Measurements from ENCODE around the gene ZBTB16.

The ZBTB16 gene

DNA sequence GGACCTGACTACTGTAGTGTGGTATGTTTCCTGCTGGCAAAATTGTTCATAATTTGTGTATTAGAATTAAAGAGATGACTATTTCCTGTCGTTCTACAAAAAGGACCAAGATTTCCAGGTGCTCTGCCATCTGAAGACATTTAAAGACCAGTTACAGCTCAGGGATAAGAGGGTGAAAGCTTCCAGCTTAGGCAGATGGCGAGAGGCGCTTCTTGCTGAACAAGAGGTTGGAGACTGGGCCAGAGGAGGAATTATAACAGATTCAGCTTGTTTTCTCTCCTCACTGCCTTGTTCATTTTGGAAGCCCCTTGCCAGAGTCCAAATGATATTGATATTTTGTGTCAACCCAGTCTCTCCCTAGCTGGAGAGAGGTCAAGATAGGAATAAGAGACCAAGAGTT lies 213.6 kb downstream of the ZBTB16 start:
- no peak for DNase-seq

- no peak for DNase-seq
These were observed 214.6 kb downstream of the ZBTB16 start for GRCh38 chr11:114273890-114274635.

- no peak for DNase-seq
These were observed 215.1 kb downstream of the ZBTB16 start for GRCh38 chr11:114274637-114275036.

GRCh38 chr11:114275280-114275679 lies 215.8 kb downstream of the ZBTB16 start:
- no peak for DNase-seq

DNA sequence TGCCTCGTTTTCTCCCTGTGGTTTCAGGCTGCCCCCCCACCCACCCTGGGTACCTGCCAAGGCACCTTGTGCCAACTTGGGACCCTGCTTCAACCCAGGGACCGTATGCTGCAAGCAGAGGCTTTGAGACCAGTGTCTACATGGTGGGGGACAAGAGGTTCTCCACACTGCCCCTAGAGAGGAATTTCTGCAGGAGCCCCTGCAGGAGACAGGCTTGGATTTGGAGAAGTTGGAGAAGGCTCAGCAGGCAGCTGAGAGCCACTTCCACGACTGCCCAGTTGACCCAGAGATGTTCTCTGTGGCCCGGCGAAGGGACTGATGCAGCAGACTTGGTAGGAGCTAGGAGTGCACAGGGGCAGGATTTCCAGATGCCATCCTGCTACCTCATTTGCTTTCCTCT lies 216.6 kb downstream of the ZBTB16 start:
- DNase-seq: no peak

GRCh38 chr11:114277637-114278341 lies 218.3 kb downstream of the ZBTB16 start:
- no peak for DNase-seq

DNA sequence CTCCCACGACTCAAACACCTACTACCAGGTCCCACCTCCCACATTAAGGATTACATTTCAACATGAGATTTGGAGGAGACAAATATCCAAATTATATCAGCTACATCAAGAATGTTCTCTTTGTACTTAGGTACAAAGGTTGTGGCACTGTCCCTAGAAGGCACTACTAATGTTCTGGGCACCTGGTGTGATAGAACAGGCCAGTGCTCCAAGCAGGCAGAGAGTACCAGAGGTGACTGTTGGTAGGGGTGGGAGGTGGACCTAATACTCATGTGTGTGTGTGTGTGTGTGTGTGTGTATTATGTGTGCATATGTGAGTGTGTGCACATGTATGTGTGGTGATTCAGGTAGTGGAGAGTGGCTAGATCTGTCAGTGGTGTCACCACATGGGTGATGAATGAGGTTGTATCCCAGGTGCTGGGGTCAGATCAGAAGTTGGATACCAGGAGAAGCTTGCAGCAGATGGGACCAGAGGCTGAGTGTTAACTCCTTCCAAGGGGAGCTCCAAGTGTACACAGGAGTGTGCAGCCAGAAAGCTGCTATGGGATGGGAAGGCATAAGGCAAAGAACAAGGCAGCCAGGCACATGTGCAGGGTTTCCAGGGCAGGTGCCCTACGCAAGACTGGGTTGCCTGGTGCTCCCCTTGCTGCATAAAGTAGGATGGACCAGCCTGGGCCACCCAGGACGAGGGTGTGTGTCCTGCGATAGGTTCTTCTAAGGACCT lies 219.0 kb downstream of the ZBTB16 start:
- DNase-seq: no peak

GRCh38 chr11:114279792-114280546 lies 220.5 kb downstream of the ZBTB16 start:
- no peak for DNase-seq

- DNase-seq: no peak
These were observed 221.2 kb downstream of the ZBTB16 start for GRCh38 chr11:114280696-114281095.

DNA sequence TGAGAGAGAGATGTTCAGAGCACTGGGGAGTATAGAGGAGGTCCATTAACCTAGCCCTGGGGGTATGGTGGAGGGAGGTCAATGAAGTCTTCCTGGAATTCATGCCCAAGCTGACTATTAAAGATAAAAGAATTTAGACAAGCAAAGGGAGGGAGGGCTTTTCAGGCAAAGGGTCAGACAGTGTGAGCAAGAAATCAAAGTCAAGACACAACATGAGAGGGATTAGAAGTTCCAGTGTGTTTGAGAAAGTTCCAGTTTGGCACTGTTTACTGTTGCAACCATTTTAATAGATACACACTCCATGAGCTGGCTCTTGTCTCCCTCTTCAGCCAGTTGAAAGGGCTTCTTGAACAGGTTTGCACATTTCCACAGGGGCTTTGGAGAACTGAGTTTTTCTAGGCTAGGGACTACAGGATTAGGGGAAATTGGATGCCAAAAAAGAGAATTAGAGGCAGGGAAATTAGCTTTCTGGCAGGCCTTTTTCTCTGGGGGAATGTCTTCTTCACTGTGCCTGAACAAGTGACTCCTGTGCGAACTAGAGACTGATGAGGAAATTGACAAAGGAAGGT lies 222.0 kb downstream of the ZBTB16 start:
- DNase-seq: no peak

GRCh38 chr11:114282488-114282887 lies 223.0 kb downstream of the ZBTB16 start:
- DNase-seq: no peak

DNA sequence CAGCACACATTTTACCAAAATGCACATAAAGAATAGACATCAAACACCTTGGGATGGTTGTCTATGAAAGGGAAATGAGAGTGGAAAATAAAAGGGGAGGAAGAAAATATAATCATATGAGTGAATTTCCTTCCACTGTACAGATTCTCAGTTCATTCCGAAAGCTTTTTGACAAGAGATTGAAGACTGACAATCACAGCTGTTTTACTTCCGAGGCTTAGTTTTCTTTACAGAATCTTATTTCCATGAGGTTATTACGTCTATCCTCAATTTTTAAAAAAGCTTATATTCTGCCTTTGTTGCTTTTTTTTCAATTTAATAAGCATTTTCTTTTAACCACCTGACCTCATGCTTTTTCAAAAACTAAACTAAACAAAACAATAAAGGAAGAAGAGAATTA lies 223.9 kb downstream of the ZBTB16 start:
- no peak for DNase-seq

- DNase-seq: no peak
These were observed 224.5 kb downstream of the ZBTB16 start for GRCh38 chr11:114284021-114284420.

- no peak for DNase-seq
These were observed 225.4 kb downstream of the ZBTB16 start for GRCh38 chr11:114284914-114285313.

DNA sequence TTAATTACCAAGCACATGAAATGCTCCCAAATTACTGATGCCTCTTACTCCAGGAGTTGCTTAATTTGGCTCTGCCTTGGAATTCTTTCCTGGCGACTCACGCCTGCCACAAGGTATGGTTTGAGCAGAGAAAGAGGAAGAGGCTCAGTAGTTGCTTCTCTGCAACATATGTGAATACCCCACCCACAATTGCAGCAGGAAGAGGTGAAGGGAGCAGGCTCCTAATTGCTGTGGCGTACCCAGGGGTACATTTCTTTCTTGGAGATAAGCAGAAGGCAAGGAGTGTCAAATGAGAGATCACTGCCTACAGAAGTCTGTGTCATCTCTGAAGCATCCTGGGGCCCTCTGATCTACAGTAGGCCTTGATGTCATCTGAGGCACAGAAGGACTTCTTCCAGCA lies 226.1 kb downstream of the ZBTB16 start:
- DNase-seq: no peak

- no peak for DNase-seq
These were observed 226.7 kb downstream of the ZBTB16 start for GRCh38 chr11:114286229-114286628.

DNA sequence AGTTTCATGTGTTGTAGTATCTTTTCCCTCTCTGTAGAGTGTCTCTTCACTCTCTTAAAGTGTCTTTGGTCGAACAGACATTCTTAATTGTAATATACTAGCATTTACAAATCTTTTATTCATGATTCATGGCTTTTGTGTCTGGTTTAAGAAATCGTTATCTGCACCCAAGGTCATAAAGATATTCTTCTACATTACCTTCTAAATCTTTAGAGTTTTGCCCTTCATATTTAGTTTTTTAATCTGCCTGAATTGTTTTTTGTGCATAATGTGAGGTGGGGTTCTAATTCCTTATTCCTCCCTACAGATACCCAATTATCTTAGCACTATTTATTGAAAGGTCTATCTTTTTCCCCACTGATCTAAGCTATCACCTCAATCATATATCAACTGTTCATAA lies 227.6 kb downstream of the ZBTB16 start:
- DNase-seq: no peak

DNA sequence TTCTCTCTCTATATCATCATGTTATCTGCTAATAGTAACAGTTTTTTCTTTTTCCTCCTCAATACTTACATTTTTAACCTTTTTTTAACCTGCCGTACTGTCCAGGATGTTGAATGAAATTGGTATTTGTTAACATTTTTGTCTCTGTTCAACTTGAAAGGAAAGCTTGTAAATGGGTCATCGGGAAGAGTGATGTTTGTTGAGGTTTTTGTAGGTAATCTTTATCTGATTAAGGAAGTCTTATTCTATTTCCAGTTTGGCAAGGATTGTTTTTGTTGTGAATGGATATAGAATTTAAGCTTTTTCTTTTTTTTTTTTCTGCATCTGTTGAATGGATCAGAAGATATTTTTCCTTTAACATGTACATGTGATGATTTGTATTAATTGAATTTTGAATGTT lies 228.6 kb downstream of the ZBTB16 start:
- no peak for DNase-seq

GRCh38 chr11:114289779-114290178 lies 230.3 kb downstream of the ZBTB16 start:
- DNase-seq: no peak

DNA sequence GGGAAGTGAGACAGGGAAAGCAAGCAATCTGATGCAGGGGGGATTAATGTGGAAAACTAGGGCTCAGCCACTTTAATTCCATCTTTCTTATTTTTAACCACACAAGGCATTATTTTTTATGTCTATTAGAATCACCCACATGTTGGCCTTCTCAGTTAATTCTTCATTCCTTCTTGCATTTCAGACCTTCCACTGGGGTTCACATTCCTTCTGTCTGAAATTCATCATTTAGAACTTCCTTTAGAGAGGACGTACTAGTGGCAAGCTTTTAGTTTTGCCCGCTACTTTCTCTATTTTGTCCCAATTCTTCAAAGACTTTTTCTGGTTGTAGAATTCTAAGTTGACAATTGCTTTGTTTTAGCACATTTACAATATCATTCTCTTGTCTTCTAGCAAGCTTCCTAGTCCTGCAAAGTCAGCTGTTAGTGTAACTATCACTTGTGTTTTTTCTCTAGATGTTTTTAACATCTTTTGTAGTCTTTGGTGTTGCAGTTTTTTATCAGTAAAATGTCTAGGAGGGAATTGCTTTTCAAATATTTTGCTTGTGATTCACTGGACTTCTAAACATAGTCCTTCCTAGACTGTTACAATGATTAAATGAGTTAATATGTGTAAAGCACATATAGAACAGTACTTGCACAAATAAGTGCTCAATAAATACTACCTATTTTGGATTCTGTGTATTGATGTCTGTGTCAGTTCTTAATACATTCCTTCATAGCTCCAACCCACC lies 231.2 kb downstream of the ZBTB16 start:
- DNase-seq: no peak

DNA sequence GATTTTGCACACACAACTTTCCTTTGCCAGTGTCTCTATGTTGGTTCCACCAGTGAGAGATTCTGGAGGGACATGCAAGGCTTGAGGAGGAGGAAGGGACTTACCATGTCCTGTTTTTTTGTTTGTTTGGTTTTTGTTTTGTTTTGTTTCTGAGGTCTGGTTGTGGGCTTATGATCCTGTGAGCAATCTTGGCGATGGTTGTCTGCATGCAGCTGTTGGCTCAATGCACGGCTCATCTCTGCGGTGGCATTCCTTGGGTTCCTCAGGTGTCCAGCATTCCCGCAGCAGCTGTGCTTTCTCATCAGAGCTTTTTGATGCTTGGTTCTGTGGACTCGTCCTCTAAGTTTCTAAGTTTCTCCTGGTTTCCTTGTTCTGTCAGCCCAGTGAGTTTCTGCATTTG lies 231.9 kb downstream of the ZBTB16 start:
- no peak for DNase-seq

Measured in GOT3 (cell line).